IPS DF 4.7 (cell line): Measurements from ENCODE around the gene BRSK2.

Experiments used
- DNase-seq: peaks from one replicate; pipeline ENCODE4 v3.0.0-alpha.2; 2013; ENCODE audit warnings: low spot score; ENCODE audit errors: extremely low read depth

Gene BRSK2

DNA sequence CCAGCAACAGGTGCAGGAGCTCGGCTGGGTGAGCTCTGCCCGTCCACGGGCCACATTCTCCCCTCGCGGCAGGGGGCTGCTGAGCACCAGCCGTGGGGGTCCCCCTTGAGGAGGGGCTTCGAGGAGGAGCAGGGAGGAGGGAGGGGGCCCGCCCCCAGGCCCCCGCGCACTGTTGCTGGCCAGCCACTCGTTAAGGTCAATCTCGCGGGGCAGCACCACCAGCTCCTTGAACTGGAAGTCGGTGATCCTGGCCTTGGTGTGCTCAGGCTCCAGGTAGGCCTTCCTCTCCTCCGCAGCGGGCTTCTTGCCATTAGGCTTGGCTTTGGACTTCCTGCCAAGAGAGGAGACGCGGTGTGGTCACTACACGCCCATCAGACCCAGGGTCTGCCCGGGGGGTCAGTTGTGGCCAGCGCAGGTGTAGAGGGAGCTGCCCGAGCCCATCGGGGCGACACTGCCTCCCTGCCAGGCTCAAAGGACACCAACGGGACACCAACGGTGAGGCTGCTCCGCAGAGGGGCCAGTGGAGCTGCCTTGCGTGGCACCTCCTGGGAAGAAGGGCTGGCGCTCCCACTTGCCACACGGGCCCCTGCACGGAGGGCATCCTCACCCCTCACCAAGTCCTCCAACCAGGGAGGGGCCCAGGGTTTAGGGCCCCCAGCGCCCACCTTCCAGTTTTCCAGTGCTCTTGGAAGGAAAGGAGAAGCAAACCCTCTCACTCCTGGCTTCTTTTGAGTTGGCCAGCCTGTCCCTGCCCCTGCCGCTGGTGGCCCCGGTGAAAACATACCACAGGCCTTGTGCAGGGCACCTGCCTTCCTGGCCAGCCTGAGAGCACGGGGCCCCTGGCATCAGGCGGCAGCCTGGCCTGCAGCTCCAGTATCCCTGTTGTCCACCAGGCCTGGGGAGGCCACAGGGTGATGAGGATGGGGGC is 91.1 kb downstream of the BRSK2 start:
- no peak for DNase-seq

DNA sequence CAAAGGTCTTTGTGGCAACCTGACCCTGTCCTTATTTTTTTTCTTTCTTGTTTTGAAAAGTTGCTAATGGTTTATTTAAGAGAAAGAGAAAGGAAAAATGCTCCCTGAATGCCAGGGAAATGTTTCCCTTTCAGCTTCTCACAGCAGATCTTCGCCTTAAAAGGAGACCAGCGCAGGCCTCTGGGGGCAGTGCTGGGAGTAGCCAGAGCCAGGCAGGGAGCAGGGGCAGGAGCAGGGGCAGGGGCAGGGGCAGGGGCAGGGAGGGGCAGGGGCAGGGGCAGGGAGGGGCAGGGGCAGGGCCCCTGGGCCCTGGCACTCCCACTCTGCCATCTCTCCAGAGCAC is 91.7 kb downstream of the BRSK2 start:
- no peak for DNase-seq

DNA sequence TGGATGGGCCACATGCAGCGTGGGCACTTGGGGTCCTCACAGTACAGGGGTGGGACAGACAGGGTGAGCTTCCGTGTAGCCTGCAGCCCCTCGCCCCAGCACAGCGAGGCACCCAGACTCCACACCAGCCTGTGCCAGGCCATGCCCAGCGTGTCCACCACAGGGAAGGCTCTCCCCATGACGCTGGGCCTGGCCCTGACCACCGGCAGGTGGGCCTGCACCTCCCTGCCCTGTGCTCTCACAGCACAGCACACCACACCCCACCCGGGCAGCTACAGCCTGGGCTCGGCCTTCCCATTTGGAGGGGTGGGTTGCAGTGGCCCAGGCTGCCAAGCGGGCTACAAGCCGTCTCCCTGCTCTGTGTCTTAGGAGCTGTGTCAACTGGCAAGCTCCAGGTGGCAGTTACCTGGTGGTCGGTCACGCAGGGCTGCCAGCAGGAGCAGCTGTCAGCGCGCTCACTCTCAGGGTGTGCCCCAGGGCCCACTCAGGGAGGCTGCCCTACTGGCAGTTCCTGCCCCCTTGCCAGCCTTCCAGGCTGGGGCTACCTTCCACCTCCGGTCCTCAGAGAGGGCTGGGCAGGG is 92.2 kb downstream of the BRSK2 start:
- no peak for DNase-seq

DNA sequence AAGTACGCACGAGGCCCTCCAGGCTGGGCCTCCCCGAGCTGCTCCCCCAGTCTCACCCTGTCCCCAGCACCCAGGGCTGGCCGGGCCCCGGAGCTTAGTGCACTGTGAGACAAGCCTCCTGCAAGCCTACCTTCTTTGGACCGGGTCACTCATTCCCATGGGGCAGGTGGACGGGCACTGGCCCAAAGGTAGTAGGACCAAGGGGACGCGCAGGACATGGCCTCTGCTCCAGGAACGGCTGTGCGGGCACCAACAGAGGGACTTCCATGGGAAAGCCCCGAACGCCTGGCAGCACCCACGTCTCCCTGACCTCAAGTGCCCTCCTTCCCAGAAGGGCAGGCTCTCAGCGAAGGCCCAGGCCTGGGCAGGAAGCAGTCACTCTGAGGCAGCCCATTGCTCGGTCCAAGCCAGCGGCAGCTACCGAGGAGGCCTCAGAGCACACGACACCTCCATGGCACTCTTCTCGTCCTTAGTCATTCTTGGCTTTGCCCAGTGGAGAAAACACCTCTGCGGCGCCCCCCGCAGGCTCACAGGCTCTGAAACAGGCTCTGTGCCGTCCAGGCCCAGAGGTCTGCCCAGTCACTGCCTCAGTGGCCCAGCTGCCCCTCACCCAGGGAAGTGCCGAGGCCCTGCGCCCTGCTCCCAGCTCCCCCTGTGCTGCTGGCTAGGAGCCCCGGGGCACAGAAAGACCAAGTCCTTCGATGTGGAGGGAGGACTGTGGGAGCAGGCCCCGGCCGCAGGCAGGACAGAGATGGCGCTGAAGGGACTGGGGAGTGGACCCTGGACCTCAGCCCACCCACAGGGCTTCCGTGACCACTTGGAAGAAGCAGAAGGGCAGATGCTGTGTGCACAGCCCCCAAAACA is 93.1 kb downstream of the BRSK2 start:
- DNase-seq, result no peak

DNA sequence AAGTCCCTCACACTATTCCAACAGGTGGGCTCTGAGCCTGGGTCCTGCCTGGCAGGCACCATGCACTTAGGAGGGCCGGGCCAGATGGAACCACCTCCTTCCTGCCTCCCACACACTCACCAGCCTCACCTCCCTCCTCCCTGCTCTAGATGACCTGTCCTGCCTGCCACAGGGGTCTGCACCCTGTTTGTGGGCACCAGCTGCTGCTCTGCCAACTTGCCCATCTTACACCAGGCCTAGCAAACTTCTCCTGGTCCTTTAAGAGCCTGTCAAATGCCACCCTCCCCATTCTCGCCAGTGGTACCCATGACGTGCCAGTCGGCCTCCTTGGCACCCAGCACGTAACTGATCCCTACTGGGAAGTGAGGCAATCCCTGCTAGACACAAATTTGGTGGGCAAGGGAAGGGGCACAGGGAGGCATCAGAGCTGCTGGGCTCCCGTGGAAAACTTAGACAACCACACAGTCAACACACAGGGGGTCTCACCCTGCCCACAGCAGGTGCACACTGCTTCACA is 93.8 kb downstream of the BRSK2 start:
- DNase-seq, result no peak

DNA sequence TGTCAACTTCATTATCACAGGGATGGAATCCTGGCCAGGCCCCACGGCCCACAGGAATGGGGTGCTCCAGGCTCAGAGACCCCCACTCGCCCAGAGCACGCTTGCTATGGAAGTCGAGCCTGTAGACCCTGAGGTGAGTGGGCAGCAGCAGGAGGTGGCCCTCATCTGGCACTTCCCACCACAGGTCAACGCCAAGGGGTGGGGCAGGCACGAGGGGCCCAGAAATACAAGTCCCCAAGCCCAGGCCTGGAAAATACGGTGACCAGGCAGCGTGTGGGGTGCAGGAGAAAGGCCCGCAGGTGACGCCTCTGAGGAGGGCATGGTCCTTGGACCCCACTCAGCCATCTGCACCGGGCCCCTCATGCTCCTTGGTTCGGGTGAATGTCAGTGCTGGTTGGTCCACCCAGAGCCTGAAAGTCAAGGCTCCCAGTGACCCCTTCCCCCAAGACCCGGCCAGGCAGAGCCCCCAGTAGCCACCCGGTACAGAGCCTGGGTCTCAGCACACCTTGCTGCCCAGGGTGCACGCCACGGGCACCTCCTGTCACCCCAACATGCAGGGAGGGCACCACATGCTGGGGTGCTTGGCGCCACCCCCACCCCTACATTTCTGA is 94.4 kb downstream of the BRSK2 start:
- no peak for DNase-seq

DNA sequence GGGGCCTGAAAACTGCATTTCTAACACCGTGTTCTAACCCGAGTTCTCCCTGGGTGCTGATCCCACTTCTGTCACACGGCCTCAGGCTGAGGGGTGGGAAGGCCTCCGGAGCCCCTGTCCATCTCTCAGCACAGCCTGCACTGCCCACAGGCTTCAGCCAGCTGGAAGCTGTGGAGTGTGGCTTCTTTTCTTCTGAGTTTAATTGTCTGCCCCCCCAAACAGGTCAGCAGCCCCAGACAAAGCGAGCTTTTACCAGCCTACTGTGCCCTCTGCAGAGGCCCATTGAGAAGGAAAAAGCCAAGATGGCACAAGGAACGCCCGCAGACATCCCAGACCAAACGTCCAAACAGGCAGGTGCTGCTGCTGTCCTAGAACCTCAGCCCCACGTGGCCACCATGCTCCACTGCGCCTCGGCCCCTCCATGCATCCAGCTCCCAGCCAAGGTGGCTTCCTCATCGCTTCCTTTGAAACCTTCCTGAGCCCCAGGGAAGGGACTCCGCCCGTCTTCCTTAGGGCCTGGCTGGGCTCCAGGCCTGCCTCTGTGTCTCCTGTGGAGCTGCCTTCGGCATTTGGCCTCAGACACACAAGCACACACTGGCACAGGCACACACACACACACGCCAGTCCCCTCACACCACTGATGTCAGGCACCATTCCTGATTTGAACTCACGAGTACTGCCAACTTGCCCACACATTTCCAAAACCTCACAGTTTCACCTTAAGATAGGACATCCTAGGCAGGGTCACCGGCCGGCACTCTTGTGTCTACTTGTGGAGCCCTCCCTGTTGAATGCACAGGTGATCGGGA is 95.2 kb downstream of the BRSK2 start:
- no peak for DNase-seq

DNA sequence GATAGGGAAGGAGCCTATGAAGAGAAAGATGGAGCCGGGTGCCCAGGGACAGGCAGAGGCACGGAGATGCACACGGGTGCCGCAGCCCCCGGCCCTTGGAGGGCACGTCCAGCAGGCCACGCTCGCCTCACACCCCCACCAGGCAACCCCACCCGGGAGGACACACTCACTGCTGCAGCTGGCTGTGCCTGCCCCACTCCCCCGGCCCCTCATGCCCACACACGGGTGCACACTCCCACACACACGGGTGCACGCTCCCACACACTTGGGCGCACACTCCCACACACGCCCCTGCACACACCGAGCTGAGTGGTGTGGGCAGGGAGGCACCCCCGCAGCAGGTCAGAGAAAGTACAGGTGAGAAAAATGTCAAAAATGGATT is 95.8 kb downstream of the BRSK2 start:
- DNase-seq, result no peak

DNA sequence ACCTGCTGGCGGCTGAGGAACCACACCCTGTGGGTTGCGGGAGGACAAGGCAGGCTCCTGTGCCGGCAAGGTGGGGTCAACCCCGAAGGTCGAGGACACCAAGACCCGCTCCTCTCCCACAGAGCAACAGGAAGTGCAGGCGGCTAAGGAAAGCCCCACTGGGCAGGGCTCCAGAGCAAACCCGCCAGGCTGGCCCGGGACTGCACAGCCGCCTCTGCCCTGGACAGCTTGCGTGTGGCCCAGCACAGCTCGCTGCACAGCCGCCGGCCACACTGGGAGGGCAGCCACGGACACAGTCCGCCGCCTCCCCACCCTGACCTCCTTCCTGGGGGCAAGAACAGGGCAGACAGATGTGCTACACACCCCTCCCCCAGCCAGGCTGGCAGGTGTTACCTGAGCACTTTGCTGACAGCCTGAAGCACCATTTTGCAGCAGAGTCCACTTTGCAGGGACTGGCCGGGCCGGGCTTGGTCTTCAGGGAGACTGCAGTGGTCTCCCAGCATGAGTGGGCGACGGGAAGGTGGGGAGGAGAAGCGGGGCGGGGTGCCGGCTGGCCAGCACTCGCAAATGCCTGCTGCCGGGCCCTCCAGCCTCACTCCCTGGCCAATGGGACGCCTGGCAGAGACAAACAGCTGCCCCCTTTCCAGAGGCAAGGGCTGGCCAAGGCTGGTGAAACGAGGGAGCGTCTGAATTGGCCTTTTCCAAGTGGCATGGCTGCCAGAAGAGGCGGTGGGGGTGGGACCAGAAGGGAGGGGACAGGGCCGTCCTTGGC is 96.5 kb downstream of the BRSK2 start, which contains the start of gene MOB2:
Gene MOB2 (minus strand): TSS at position 726 of the 772 bp plus-strand sequence. CDS start 223 bp downstream, at position 503.
- DNase-seq, result no peak

DNA sequence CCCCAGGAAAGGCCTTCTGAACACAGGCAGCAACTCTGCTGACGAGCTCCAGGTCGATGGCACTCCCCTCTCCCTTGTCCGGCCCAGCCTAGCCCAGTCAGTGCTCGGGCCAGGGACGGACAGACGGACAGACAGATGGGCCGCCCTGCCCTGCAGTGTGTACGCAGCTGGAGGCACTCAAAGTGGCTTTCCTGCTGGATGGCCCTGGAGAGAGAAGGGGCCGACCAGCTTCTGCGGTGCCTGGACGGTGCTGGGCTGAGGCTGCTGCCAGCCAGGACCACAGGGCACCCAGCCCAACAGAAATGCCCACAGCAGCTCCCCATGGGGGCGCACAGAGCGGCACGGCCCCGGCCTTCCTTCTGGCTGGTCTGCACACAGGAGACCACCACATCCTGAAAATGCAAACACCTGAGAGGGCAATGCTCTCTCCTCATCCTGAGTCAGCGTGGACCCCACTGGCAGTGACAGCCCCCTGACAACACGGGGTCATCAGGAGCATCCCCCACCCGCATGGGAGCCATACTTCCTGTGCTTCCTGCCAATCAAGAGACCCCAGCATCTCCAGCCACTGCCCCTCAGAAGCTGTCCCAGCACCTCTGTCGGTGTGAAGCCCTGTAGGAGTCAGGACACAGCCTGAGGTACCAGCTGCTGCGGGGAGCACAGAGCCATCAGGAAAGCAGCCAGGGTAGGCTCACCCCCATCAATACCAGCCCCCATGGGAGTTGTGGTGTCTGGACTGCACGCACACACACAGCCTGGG is 97.5 kb downstream of the BRSK2 start:
- no peak for DNase-seq

DNA sequence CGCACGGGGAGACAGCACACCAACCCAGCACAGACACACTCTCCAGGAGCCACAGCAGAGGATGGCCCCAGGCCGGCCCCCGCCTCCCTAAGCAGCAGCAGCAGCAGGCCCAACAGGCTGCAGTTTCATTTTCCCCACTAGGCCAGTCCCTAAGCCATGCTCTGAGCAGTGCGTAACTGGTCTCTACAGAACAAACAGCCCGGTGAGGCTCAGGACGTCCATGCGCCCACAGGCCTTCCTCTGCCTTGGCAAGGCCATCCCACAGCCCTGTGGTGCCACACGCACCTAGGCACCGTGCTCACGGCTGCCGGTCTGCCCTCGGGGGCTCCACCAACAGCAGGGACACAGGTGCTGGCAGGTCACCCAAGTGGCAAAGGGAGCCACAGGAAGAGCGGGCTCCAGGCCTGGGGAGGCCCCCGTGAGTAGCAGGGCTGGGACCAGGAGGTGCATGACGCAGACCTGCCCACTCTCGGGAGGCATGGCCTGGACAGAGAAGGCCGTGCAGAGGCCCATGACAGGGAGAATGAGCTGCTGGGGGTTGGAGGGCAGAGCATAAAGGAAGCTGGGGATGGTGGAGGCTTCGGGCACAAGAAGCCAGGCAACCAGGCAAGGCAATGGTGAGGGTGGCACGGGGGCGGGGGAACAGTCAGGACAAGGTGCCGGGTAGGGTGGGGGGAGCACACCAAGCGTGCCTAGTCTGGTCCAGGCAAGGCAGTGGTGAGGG is 98.3 kb downstream of the BRSK2 start:
- DNase-seq, result no peak

DNA sequence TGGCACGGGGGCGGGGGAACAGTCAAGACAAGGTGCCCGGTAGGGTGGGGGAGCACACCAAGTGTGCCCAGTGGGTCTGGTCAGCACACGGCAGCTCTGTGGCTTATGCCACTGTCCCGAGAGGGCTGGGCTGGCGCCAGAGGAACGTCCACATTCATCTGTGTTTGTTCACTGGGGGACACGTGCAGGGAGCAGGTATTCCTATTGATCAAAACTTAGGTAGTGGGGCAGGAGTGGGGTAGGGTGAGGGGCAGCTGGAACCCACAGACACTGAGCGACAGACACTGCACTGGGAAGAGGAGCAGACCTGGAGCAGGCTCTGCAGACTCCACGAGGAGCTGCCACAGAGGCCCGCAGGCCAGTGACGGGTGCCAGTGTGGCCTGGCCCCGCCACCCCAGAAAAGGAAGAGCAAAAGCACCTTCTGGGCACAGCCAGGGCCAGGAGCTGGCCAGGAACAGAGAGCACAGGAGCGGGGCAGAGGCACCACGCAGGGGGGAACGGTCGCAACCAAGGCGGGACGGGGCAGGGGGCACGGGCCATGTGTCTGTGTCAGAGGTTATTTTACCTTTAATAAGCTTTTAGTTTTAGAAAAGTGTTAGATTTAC is 98.9 kb downstream of the BRSK2 start:
- DNase-seq, result no peak

DNA sequence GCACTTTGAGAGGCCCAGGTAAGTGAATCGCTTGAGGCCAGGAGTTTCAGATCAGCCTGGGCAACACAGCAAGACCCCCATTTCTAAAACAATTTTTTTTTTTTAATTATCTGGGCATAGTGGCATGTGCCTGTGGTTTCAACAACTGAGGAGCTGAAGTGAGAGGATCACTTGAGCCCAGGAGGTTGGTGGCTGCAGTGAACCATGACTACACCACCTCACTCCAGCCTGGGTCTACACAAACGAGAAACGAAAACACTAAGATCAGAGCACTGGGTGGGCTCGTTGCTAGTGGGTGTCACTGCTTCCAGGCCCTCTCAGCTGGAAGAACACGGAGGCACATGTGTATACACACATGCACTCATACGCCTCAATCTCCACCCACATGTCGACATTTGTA is 100.9 kb downstream of the BRSK2 start:
- no peak for DNase-seq

DNA sequence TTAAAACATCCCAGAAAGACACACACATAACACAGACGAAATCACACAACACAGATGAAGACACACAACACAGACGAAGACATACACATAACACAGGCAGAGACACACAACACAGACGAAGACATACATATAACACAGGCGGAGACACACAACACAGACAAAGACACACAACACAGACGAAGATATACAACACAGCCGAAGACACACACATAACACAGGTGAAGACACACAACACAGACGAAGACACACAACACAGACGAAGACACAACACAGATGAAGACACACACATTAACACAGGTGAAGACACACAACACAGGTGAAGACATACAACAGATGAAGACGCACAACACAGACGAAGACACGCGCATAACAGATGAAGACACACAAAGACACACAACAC is 101.6 kb downstream of the BRSK2 start:
- no peak for DNase-seq

DNA sequence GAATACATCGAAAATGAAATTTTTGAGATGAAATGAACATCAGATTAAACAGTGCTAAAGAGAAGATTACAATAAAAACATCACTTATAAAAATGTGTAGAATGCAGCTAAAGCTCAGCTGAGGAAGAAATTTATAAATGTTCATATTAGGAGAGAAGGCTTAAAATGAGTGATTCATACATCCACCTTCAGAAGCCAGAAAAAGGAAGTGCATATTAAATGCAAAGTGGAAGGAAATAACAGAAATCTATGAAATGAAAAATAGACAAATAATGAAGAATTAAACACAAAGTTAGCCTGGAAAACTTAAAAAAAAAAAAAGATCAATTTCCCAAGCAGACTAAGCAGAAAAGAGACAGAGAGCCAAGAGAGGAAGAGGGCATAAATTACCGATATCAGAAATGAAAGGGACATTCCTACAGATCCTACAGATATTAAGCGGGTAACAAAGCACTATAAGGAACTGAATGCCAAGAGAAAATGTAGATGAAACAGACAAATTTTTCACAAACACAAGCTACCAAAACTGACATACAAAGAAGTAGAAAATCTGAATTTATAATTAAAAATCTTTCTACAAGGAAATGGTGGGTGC is 104.0 kb downstream of the BRSK2 start:
- DNase-seq, result no peak

DNA sequence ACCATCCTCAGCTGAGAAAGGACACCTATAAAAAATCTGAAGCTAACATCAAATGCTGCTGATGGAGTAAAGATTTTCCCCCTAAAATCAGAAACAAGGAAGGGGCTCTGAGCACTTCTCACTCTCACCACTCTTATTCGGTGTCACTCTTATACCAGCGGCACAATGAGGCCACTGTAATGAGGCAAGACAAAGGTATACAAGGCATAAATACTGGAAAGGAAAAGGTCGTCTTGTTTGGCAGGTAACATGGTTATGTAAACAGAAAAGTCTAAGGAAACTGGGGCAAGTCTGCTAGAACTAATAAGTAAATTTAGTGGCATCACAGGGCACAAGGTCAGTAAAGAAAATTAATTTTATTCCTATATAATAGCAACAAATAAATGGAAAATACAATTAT is 104.9 kb downstream of the BRSK2 start:
- no peak for DNase-seq

DNA sequence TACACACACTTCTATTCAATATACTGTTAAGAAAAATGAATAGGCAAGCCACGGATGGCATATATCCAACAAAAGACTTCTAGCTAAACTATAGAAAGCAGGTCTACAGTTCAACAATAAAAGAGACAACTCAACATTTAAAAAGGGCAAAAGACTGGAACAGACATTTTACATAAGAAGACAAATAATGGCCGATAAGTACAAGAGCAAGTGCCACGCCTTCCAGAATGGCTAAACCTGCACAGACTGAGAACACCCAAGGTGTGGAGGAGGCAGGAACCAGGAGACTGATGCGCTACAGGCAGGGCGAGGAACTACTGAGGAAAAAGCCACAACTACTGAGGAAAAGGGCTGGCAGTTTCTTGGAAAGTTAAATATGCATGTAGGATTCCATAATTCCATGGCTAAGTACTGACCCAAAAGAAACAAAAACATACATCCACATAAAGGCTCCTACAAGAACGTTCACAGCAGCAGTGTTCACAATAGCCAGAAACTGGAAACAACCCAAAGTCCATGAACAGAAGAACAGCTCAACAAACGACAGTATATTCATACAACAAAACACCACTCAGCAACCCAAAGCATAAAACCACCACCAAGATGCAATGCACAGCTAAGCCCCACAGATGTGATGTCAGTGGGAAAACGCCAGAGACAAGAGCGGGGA is 106.5 kb downstream of the BRSK2 start:
- no peak for DNase-seq
